ENCODE data around the gene ERC2.

DNA sequence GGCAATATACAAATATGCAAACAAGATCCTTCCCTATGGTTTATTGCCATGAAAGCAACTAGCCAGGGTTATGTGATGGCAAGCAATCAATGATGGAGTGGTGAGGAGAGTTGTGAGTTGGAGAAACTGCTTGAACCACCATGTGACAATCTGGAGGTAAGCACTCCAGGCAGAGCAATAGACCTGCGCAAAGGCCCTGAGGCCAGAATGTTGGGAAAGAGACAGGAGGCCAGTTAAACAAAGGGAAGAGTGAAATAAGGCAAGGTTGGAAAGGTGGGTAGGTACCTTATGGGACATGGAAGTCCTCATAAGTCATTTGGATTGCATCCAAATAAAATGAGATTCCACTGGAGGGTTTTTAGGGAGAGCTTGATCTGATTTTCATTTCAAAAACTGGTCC lies 901.1 kb downstream of the ERC2 start:
- TF ChIP-seq, protein P1, sequence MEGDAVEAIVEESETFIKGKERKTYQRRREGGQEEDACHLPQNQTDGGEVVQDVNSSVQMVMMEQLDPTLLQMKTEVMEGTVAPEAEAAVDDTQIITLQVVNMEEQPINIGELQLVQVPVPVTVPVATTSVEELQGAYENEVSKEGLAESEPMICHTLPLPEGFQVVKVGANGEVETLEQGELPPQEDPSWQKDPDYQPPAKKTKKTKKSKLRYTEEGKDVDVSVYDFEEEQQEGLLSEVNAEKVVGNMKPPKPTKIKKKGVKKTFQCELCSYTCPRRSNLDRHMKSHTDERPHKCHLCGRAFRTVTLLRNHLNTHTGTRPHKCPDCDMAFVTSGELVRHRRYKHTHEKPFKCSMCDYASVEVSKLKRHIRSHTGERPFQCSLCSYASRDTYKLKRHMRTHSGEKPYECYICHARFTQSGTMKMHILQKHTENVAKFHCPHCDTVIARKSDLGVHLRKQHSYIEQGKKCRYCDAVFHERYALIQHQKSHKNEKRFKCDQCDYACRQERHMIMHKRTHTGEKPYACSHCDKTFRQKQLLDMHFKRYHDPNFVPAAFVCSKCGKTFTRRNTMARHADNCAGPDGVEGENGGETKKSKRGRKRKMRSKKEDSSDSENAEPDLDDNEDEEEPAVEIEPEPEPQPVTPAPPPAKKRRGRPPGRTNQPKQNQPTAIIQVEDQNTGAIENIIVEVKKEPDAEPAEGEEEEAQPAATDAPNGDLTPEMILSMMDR (IDR thresholded peaks at IDR 0.05; ENCODE audit: insufficient read depth, low read depth, low read length): no peak
- TF ChIP-seq EZH2 (IDR thresholded peaks at IDR 0.05; ENCODE audit: insufficient read depth, low read length): no peak

All from astrocyte (in vitro differentiated cells and primary cell).